Effector CD8-positive, alpha-beta T cell (primary cell): ENCODE data around the gene TMCO4.
"Not testable (repeated sequence)": the region's sequence is repeated elsewhere in the genome, so short reads cannot be mapped to it uniquely, and the experiment has no call there.

ENCODE experiments used
- DNase-seq: peaks from one replicate; lab custom pipeline; 2025; lab: John Stamatoyannopoulos, UW

The TMCO4 gene

GRCh38 chr1:19656134-19656779 lies 143.5 kb downstream of the TMCO4 start:
- DNase-seq: no peak

- no peak for DNase-seq
Measured at GRCh38 chr1:19655718-19656080, 144.0 kb downstream of the TMCO4 start.

- DNase-seq: no peak
Measured at GRCh38 chr1:19654886-19655717, 144.6 kb downstream of the TMCO4 start.

- DNase-seq: no peak
Measured at GRCh38 chr1:19654386-19654785, 145.3 kb downstream of the TMCO4 start.

GRCh38 chr1:19651141-19651737 lies 148.5 kb downstream of the TMCO4 start:
- peak; percentile 14 for DNase-seq

- DNase-seq: no peak
Measured at GRCh38 chr1:19650416-19651140, 149.1 kb downstream of the TMCO4 start.

- DNase-seq: no peak
Measured at GRCh38 chr1:19648689-19649088, 151.0 kb downstream of the TMCO4 start.

- no peak for DNase-seq
Measured at GRCh38 chr1:19648239-19648638, 151.5 kb downstream of the TMCO4 start.

- DNase-seq: no peak
Measured at GRCh38 chr1:19647643-19648042, 152.1 kb downstream of the TMCO4 start.

- DNase-seq: no peak
Measured at GRCh38 chr1:19646377-19647319, 153.1 kb downstream of the TMCO4 start.

- no peak for DNase-seq
Measured at GRCh38 chr1:19645411-19646251, 154.1 kb downstream of the TMCO4 start.

GRCh38 chr1:19644681-19645410 lies 154.9 kb downstream of the TMCO4 start:
- DNase-seq: no peak

GRCh38 chr1:19644395-19644680 lies 155.4 kb downstream of the TMCO4 start:
- no peak for DNase-seq

GRCh38 chr1:19643602-19644394 lies 155.9 kb downstream of the TMCO4 start, which contains the start of gene NBL1:
NBL1 (plus strand) TSS chr1:19644311; CDS start chr1:19655031, 10,720 bp downstream.
- DNase-seq: peak; percentile 59

- no peak for DNase-seq
Measured at GRCh38 chr1:19643121-19643520, 156.6 kb downstream of the TMCO4 start.

- no peak for DNase-seq
Measured at GRCh38 chr1:19640363-19641316, 159.1 kb downstream of the TMCO4 start.

GRCh38 chr1:19639999-19640362 lies 159.7 kb downstream of the TMCO4 start:
- no peak for DNase-seq

GRCh38 chr1:19639228-19639627 lies 160.5 kb downstream of the TMCO4 start:
- DNase-seq: not testable (repeated sequence)
